Stimulated activated CD4-positive, alpha-beta T cell treated with anti-CD3 and anti-CD28 coated beads, TNF-alpha, amount 100 ng/mL, for 24 hours (primary cell): Measurements from ENCODE around the gene MIPOL1.
"Not testable (repeated sequence)": the region's sequence is repeated elsewhere in the genome, so short reads cannot be mapped to it uniquely, and the experiment has no call there.

Source experiments
- DNase-seq, 3 experiments: peaks; one replicate each; pipeline ENCODE4 v3.0.0-alpha.2; 2020; ENCODE audit warnings: low read depth in 3 of 3

MIPOL1 gene

DNA sequence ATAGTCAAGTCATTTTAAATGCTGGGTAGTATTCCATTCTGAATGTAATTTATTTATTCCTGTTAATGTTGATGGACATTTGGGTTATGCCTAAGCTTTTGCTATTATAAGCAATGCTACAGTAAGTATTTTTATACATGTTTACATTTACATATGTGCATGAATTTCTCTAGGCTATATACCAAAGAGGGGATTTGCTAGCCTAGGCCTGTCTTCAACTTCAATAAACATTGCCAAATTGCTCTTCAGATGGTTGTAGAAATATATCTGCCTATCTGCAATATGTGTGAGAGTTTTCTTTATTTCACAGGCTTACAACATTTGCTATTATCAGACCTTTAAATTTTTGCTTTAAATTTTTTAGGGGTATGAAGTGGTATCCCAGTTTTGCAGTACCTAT is 87.0 kb downstream of the MIPOL1 start:
- no peak for DNase-seq

DNA sequence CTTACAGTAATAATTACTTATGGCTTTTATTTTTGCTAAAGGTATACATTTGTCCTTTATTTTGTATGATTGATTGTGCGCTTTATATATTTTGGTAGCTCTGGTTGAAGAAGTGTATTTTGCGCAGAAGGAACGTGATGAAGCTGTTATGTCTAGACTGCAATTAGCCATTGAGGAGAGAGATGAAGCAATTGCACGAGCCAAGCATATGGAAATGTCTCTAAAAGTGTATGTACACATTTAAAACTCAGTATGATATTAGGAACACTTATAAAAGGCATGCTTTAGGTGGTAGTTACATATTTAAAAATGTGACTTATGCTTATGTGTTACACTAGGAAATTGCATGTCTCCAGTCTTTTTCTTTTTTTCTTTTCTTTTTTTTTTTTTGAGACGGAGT is 87.5 kb downstream of the MIPOL1 start:
- DNase-seq, result no peak

DNA sequence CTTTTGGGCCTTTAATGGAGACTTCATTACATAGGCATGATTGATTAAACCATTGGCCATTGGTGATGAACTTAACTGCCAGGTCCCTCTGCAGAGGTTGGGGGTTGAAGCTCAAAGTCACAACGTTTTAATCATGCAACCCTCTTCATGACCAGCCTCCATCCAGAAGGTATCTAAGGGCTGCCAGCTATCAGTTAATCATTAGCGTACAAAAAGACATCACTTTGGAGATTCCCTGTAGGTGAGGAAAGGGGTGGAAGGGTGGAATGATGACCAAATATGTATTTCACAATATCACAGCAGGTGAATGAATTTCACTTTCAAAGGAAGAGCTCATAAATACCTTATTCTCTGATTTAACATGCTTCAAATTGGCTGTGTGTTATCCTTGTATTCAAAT is 92.0 kb downstream of the MIPOL1 start:
- no peak for DNase-seq

DNA sequence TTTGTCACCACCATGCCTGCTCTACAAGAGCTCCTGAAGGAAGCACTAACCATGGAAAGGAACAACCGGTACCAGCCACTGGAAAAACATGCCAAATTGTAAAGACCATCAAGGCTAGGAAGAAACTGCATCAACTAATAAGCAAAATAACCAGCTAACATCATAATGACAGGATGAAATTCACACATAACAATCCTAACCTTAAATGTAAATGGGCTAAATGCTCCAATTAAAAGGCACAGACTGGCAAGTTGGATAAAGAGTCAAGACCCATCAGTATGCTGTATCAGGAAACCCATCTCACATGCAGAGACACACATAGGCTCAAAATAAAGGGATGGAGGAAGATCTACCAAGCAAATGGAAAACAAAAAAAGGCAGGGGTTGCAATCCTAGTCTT is 97.5 kb downstream of the MIPOL1 start:
- DNase-seq, result not testable (repeated sequence)

DNA sequence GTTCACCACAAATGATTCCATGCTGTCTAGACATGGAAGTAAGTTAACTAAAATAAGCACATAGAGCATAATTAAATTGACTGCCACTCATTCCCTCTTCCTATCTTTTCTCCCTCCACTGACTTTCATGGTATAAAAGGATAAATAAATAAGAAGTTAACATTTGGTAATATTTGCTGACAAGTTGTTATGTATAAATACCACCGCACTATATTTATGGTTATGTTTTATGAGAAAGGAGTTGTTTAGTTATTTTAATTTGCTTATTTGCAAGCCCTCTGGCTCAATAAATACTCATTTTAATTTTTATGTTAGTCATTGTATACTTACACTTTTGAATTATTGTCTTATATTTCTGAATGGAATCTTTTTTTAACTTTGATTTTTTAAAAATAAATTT is 113.5 kb downstream of the MIPOL1 start:
- DNase-seq, result no peak

DNA sequence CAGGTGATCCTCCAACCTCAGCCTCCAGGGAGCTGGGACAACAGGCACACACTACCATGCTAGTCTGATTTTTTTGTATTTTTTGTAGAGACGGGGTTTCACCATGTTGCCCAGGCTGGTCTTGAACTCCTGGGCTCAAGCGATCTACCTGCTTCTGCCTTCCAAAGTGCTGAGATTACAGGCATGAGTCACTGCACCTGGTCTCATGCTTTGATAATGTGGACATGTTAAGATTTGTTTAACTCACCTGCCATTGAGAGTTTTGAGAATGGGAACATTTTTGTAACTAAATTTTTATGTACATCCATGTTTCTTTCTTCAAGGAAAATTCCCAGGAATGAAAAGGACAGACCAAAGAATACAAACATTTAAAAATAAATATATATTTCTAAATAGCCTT is 121.2 kb downstream of the MIPOL1 start:
- DNase-seq, result no peak

DNA sequence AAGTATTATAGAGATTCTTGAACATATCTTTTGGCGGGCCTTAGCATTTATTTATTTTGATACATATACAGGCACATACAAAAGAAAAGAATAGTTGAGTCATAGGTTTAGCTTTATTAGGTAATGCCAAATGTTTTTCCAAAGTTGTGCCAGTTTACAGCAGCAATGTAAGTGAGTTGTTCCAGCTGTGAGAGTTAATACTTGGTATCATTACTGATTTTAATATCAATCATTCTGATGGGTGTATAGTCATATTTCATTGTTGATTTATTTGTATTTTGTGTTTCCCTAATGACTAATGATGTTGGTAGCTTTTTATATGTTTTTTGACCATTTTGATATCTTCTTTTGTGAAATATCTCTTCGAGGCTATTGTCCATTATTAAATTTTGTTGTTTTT is 122.4 kb downstream of the MIPOL1 start:
- no peak for DNase-seq

DNA sequence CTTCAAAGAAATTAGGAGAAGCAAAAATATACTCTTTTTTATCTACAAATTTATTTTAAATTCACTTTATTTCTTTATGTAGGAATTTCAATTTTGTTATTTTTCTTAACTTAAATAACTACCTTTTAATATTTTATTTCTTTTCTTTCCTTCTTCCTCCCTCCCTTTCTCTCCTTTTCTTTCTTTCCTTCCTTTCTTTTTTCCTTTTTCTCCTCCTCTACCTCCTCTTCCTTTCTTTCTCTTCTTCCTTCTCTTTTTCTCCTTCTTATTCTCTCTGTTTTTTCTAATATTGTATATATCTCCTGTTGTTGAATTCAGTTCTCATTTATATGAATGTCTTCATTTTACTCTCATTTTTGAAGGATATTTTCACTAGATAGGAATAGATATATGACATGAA is 127.6 kb downstream of the MIPOL1 start:
- DNase-seq, result no peak

DNA sequence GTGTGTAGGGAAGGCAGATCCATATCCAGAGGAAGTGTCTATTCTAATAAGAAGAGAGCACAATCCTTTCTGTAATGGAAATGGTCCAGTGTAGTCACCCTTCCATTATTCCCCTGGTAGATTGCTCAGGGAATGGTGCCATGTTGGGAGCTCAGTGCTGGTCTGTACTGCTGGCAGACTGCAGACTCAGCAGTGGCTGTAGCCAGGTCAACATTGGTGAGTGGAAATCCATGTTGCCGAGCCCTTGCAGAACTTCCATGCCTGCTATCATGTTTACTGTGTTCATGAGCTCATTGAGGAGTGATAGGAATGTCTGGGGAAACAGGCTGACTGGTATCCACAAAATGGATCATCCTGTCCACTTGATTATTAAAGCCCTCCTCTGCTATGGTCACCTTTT is 128.7 kb downstream of the MIPOL1 start:
- no peak for DNase-seq

DNA sequence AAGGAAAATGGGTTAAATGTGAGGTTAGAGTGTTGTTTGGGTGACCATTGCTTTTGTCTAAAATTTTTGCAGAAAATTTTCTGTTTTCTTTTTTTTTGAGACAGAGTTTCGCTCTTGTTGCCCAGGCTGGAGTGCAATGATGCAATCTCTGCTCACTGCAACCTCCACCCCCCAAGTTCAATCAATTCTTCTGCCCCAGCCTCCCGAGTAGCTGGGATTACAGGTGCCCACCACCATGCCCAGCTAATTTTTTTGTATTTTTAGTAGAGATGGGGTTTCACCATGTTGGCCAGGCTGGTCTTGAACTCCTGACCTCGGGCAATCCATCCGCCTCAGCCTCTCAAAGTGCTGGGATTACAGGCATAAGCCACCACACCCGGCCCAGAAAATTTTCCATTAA is 130.2 kb downstream of the MIPOL1 start:
- not testable (repeated sequence) for DNase-seq

DNA sequence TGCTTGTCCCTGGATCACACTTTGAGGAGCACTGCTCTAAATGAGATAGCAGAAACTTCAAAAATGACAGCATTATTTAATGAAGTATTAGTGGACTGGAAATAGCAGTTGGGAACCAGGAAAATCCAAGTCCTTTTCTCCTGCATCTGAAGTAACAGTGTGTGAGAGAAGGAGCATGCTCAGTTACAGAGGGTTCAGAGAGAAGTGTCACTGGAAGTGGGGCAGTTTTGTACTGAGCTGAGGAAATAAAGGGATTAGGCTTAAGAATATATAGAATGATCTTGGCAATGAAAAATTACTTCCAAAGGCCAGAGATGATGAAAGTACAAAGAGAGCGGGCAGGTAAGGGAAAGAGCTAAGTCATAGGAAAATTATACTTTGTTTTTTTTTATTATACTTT is 130.9 kb downstream of the MIPOL1 start:
- no peak for DNase-seq

DNA sequence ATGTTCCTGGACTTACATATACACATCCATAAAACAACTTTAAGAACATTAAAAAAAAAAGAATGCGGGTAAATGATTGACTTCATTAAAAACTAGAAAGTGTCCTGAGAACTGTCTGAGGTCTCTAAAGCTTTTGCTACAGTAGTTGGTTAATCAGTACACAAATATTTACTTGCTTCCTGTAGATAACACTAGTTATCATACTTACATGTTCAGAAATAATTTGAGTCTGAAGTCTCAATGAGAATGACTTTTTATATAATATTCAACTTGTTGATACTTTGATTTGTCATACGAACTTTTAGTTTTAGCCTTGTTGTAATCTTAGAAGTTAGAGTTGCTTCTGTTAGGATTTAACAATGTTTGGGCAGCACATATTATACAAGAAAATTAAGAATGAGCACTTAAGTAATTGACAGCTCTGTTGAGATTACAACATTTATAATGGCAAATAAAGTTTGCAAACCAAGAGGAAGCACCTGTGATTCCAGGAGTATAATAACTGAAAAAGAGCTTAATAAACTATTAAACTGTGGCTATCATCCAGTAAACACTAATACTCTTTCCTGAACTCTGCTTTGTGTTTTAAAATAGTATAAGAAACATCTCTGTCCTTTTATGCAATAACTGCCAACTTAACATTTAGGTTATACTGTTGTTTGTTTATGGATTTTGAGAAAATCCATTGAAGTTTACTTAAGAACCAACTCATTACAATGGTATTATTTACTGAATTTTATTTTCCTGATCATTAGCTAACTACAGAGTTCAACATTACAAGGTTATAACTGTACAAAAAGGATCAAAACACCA is 131.7 kb downstream of the MIPOL1 start:
- DNase-seq, result no peak

DNA sequence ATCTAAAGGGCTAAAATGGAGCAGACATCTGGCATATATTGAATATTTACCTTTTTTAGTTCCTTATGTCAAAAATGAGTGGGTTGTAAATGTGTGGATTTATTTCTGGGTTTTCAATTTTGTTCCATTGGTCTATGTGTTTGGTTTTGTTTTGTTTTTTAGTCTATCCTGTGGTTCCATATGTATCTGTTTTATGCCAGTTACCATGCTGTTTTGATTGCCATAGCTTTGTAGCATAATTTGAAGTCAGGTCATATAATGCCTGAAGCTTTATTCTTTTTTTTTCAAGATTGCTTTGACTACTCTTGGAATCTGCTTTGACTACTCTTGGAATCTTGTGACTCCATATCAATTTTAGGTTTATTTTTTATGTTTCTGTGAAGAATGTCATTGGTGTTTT is 133.2 kb downstream of the MIPOL1 start:
- DNase-seq, result no peak

DNA sequence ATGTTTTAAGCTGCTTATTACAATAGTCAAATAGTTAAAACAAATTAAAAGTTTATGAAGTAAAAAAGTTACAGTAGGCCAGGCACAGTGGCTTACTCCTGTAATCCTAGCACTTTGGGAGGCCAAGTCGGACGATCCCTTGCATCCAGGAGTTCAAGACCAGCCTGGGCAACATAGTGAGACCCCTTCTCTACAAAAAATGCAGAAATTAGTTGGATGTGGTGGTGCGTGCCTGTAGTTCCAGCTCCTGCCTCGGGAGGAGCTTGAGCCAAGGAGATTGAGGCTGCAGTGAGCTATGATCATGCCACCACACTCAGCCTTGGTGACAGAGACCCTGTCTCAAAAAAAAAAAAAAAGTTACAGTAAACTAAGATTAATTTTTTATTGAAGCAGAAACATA is 142.6 kb downstream of the MIPOL1 start:
- DNase-seq, result no peak

DNA sequence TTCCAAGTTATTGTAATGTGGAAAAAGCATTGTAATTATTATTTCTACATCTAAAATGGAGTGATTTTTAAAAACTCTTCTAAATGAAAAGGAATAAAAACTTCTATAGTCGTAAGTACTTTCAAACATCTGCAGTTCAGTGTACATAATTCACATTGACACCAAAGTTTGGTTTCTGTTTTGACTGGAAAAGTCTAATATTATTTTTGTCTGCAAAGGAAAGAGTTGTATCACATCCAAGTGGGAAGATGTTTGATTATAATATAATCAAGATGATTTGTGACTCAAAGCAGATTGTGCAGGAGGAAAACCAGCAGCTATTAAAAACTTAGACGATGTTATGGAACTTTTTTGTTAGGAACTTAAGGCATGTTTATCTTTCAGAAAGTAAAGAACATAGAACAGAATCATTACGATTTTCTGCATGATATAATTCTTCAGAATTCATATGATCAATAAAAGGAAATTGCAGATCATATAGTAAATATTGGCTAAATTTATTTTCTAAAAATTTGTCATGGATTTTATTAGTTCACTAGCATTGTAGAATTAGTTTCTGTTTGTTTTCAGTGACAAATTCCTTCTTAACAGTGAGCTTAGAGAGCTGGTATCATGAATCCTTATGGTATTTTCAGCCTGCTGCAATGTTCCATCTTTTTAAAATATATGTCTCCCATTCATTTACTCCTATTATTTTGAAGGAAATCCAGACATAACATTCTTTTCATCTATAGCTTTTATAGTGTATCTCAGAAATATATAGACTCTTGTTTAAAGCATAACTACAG is 145.8 kb downstream of the MIPOL1 start:
- no peak for DNase-seq

DNA sequence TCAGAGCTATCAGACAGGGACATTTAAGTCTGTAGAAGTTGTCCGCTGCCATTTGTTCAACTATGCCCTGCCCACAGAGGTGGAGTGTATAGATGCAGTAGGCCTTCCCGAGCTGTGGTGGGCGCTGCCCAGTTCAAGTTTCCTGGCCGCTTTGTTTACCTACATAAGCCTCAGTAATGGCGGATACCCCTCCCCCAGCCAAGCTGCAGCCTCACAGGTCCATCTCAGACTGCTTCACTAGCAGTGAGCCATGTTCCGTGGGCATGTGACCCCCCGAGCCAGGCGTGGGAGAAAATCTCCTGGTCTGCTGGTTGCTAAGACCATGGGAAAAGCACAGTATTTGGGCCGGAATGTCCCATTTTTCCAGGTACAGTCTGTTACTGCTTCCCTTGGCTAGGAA is 165.9 kb downstream of the MIPOL1 start:
- DNase-seq, result no peak

DNA sequence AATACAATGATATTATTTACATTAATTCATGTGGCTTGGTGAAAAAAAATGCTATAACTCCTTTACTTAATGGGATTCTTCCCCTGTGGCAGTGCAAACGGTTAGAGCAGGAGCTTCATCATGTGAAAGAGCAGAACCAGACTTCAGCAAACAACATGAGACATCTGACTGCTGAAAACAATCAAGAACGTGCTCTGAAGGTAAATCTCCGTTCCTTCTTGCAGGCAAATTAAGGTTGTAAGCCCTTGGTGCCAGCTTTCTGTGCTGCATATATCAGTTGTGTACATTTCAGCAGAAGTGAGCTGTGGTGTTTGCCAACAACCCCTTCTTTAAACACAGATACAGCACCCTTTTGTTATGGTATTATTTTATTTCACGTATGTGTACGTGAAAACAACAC is 171.7 kb downstream of the MIPOL1 start:
- DNase-seq, result no peak

DNA sequence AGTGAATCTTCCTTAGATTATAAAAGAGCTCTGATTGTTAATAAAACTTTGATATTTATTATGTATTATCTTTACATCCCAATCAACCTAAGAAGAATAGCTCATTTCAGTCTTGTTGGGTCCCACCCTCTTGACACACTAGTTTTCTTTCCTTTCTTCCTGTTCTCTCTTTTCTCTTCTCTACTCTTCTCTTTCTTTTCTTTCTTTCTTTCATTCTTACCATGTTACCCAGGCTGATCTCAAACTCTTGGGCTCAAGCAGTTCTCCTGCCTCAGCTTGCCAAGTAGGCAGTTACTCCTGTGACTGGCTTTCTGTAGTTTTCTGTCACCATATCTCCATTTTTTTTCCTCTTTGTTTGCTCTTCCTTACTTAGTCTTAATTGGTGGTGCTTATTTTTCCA is 177.8 kb downstream of the MIPOL1 start:
- no peak for DNase-seq

DNA sequence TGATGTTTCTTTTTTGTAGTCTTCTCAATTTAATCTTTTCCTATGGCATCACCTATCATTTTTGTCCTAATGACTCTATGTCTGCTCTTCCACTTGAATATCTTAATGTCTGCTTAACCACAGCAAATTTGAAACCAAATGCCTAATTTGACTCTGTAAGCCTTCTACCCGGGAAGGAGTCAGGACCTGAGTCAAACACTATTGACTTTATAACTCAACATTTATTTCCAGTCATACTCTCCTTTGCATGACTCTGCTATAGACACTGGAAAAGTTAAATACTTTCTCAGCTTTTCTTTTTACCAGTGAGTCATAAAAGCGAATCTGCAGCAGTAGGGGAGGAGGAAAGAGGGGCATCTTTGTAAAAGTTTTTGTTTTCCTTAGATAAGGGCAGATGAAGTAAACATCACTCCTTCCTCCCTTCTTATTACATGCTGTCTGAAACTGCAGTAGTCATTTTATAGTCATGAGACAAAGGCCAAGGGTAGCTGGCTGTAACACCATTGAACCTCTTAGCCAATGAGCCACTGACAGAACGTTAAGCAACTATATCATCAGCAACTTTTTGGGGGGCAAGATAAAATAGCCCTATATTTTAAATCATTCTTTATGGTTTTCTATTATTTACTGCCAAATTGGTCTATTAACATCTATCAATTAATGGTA is 179.3 kb downstream of the MIPOL1 start:
- no peak for DNase-seq

DNA sequence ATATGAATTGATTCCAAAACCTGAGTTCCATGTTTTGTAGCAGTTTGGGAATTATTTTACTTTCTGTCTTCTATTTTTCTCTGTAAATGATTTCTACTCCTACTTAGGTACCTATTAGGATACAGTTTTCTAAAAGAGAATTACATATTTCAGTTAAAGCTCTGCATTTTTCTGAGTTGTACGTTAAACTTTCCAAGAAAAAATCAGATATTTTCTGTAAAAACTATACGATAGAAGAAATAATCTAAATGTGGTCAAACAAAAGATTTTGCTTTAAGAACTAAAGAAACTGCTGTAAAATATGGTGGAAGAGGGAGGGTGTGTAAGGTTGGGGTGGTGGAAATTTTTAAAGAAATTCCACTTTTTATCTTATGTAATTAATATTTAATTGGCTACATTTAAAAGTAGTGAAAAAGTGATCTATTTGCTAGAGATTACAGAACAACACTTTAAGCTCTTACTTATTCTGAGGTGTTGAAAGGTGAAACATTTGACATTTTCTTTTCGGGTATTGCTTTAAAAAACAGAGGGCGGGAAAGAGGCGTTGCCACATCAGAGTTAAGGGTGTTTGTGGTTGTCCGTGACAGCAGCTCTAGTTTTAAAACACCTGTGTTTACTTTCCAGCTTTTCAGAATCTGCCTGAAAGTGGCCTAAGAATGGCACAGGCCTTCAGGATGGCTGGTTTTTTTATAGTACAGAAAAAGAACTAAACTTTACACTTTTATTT is 187.3 kb downstream of the MIPOL1 start:
- no peak for DNase-seq

DNA sequence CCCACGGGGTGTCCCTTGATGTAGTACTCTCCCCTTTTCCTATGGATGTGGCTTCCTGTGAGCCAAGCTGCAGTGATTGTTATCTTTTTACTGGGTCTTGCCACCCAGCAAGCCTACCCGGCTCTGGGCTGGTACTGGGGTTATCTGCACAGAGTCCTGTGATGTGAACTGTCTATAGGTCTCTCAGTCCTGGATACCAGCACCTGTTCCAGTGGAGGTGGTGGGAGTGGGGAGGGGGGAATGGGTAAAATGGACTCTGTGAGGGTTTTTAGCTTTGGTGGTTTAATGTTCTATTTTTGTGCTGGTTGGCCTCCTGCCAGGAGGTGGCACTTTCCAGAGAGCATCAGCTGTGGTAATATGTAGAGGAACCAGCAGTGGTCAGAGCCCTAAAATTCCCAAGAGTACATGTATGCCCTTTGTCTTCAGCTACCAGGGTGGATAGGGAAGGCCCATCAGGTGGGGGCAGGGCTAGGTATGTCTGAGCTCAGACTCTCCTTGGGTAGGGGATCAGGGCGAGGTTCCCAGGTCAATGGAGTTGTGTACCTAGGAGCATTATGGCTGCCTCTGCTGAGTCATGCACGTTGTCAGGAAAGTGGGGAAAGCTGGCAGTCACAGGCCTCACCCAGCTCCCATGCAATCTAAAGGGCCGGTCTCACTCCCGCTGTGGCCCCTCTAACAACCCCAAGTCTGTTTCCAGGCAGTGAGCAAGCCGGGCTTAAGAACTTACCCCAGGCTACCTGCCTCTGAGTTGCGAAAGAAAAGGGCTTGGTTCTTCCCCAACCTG is 199.6 kb downstream of the MIPOL1 start:
- DNase-seq, result not testable (repeated sequence)

DNA sequence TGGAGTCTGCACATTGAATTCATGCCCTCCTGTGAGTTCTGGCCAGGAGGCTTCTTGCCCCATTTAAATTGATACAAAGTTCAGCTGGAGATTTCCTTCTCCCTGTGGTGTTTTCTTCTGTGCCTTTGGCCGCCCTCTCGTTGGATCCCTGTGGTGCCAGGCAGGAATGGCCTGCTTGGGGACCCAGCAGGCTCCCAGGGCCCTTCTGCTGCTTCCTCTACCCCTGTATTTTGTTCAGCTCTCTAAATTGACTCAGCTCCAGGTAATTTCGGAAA is 200.1 kb downstream of the MIPOL1 start:
- DNase-seq, result no peak
